Activated CD8-positive, alpha-beta T cell treated with anti-CD3 and anti-CD28 coated beads, Interleukin-2, amount 10 ng/mL, durations not matched to agents 7 days and 5 days (primary cell): ENCODE data around the gene LMAN1L. TPM values are rescaled to one million over a fixed set of nuclear protein-coding genes. Genes with fewer than 3 reads are reported as not detected.

Experiments
- ATAC-seq: fragments of 150-1000 bp; cut with Tn5 transposase; one replicate; pipeline ENCODE4 v1.10.0; 2021; ENCODE audit warnings: moderate library complexity
- CTCF ChIA-PET: fragments of 350-600 bp; sonication (Branson Sonifier 250); formaldehyde crosslinking; loops from one replicate; lab custom pipeline; 2021; ENCODE audit warnings: antibody characterized with exemption; lab: Charles Lee
- POLR2A ChIA-PET: fragments of 350-600 bp; sonication (Branson Sonifier 250); formaldehyde crosslinking; loops from one replicate; lab custom pipeline; 2021; ENCODE audit warnings: antibody characterized with exemption; lab: Charles Lee
- DNase-seq: peaks from one replicate; pipeline ENCODE4 v3.0.0-alpha.2; 2020
- H3K27ac Mint-ChIP-seq: one replicate; pipeline ENCODE4 v1.8.0; 2021; ENCODE audit warnings: mild to moderate bottlenecking, mixed read lengths
- H3K27me3 Mint-ChIP-seq: one replicate; pipeline ENCODE4 v1.8.0; 2021; ENCODE audit warnings: low read depth, mixed read lengths
- H3K36me3 Mint-ChIP-seq: one replicate; pipeline ENCODE4 v1.8.0; 2021; ENCODE audit warnings: low read depth, mixed read lengths
- H3K4me1 Mint-ChIP-seq: one replicate; pipeline ENCODE4 v1.8.0; 2021; ENCODE audit warnings: low read depth, mixed read lengths
- H3K4me3 Mint-ChIP-seq: one replicate; pipeline ENCODE4 v1.8.0; 2021; ENCODE audit warnings: mild to moderate bottlenecking, mixed read lengths
- H3K9me3 Mint-ChIP-seq: one replicate; pipeline ENCODE4 v1.8.0; 2022; ENCODE audit warnings: mixed read lengths; ENCODE audit not compliant: insufficient read depth
- total RNA-seq, 2 experiments: library from RNA; stranded (reverse); gene quantifications; one replicate each; pipeline ENCODE4 v1.2.3, GENCODE V29; 2021

LMAN1L gene
- total RNA-seq, 2 experiments from 2014 or later, result 0.47 to 1.0 TPM

- DNase-seq, result no peak
- no peak for ATAC-seq
- POLR2A ChIA-PET, result no interaction called here
- H3K27ac Mint-ChIP-seq, result no peak overlapping the region
- H3K36me3 Mint-ChIP-seq, result no peaks in the 10 kb centered on the region
- peaks cover 11% of the 10 kb centered on the region for H3K4me1 Mint-ChIP-seq
- CTCF ChIA-PET, result no interaction called here
- H3K4me3 Mint-ChIP-seq, result no peak overlapping the region
- H3K9me3 Mint-ChIP-seq, result no peaks in the 10 kb centered on the region
- no peaks in the 10 kb centered on the region for H3K27me3 Mint-ChIP-seq
These were observed 4.7 kb downstream of the LMAN1L start for GRCh38 chr15:74817370-74817737.

GRCh38 chr15:74820056-74820455 is 7.4 kb downstream of the LMAN1L start:
- Mint-ChIP-seq H3K36me3 (no peaks in the 10 kb centered on the region), H3K4me1 (peaks cover 11% of the 10 kb centered on the region), H3K9me3 (no peaks in the 10 kb centered on the region), H3K27me3 (peaks cover 2% of the 10 kb centered on the region), H3K27ac (no peak overlapping the region), H3K4me3 (no peak overlapping the region)
- DNase-seq, result no peak
- ChIA-PET CTCF (interaction anchor here (1.6 to 2.0 kb wide), 2 partner anchors 52 to 81 kb away, joined by 3 to 6 read pairs; no protein-coding TSS in a partner anchor), POLR2A (no interaction called here)
- no peak for ATAC-seq

- ATAC-seq (no peak), DNase-seq (no peak)
- no peak overlapping the region for H3K4me3 Mint-ChIP-seq
- peaks cover 11% of the 10 kb centered on the region for H3K4me1 Mint-ChIP-seq
- peaks cover 4% of the 10 kb centered on the region for H3K27me3 Mint-ChIP-seq
- H3K27ac Mint-ChIP-seq, result no peak overlapping the region
- H3K36me3 Mint-ChIP-seq, result no peaks in the 10 kb centered on the region
- no peaks in the 10 kb centered on the region for H3K9me3 Mint-ChIP-seq
- ChIA-PET POLR2A (no interaction called here), CTCF (interaction anchor here (0.9 to 2.2 kb wide), 4 partner anchors 15 to 80 kb away, joined by 3 to 6 read pairs (median 4); no protein-coding TSS in a partner anchor)
These were observed 8.6 kb downstream of the LMAN1L start for GRCh38 chr15:74821091-74821789.

GRCh38 chr15:74821790-74822158 is 9.1 kb downstream of the LMAN1L start:
- no peak for ATAC-seq
- Mint-ChIP-seq H3K27me3 (peaks cover 7% of the 10 kb centered on the region), H3K4me3 (no peak overlapping the region), H3K27ac (no peak overlapping the region), H3K4me1 (peaks cover 11% of the 10 kb centered on the region), H3K9me3 (no peaks in the 10 kb centered on the region), H3K36me3 (no peaks in the 10 kb centered on the region)
- ChIA-PET CTCF (interaction anchor here (0.9 to 2.2 kb wide), 4 partner anchors 15 to 80 kb away, joined by 3 to 6 read pairs (median 4); no protein-coding TSS in a partner anchor), POLR2A (no interaction called here)
- DNase-seq, result no peak

GRCh38 chr15:74822233-74822632 is 9.6 kb downstream of the LMAN1L start:
- DNase-seq, result no peak
- no peaks in the 10 kb centered on the region for H3K36me3 Mint-ChIP-seq
- ChIA-PET CTCF (interaction anchor here (1.7 to 2.2 kb wide), 2 partner anchors 29 to 79 kb away, joined by 4 to 6 read pairs; no protein-coding TSS in a partner anchor), POLR2A (no interaction called here)
- H3K27ac Mint-ChIP-seq, result no peak overlapping the region
- H3K9me3 Mint-ChIP-seq, result no peaks in the 10 kb centered on the region
- H3K4me1 Mint-ChIP-seq, result peaks cover 11% of the 10 kb centered on the region
- ATAC-seq, result no peak
- H3K27me3 Mint-ChIP-seq, result peaks cover 11% of the 10 kb centered on the region
- no peak overlapping the region for H3K4me3 Mint-ChIP-seq

- Mint-ChIP-seq H3K9me3 (no peaks in the 10 kb centered on the region), H3K4me3 (no peak overlapping the region), H3K4me1 (peaks cover 6% of the 10 kb centered on the region), H3K36me3 (no peaks in the 10 kb centered on the region), H3K27ac (no peak overlapping the region), H3K27me3 (peaks cover 14% of the 10 kb centered on the region)
- POLR2A ChIA-PET, result interaction anchor here (0.6 kb wide), 1 partner anchor 256 kb away, joined by 3 read pairs; no protein-coding TSS in a partner anchor
- ATAC-seq (no peak), DNase-seq (no peak)
- CTCF ChIA-PET, result interaction anchor here (0.8 to 1.8 kb wide), 2 partner anchors 52 to 202 kb away, joined by 3 to 5 read pairs; no protein-coding TSS in a partner anchor
These were observed 10.7 kb downstream of the LMAN1L start for GRCh38 chr15:74823324-74823723.

- H3K27me3 Mint-ChIP-seq, result peaks cover 19% of the 10 kb centered on the region
- ATAC-seq (no peak), DNase-seq (no peak)
- H3K27ac Mint-ChIP-seq, result no peak overlapping the region
- CTCF ChIA-PET, result interaction anchor here (0.6 to 2.8 kb wide), 4 partner anchors 37 to 76 kb away, joined by 3 to 10 read pairs (median 4); no protein-coding TSS in a partner anchor
- H3K9me3 Mint-ChIP-seq, result no peaks in the 10 kb centered on the region
- H3K4me3 Mint-ChIP-seq, result no peak overlapping the region
- POLR2A ChIA-PET, result no interaction called here
- H3K4me1 Mint-ChIP-seq, result no peaks in the 10 kb centered on the region
- H3K36me3 Mint-ChIP-seq, result no peaks in the 10 kb centered on the region
These were observed 12.3 kb downstream of the LMAN1L start for GRCh38 chr15:74824976-74825375.

- Mint-ChIP-seq H3K36me3 (no peaks in the 10 kb centered on the region), H3K4me3 (no peak overlapping the region), H3K9me3 (no peaks in the 10 kb centered on the region), H3K27me3 (peaks cover 23% of the 10 kb centered on the region), H3K4me1 (no peaks in the 10 kb centered on the region), H3K27ac (no peak overlapping the region)
- ChIA-PET CTCF (interaction anchor here (0.7 to 2.8 kb wide), 4 partner anchors 32 to 75 kb away, joined by 3 to 10 read pairs (median 4); no protein-coding TSS in a partner anchor), POLR2A (interaction anchor here (1.1 to 1.2 kb wide), 2 partner anchors 18 to 19 kb away, joined by 3 read pairs; no protein-coding TSS in a partner anchor)
- ATAC-seq (no peak), DNase-seq (no peak)
These were observed 13.2 kb downstream of the LMAN1L start for GRCh38 chr15:74825866-74826265.

GRCh38 chr15:74826364-74826819 is 13.8 kb downstream of the LMAN1L start, which contains the start of gene CPLX3:
CPLX3 (plus strand) TSS chr15:74826627; CDS start chr15:74826704, 77 bp downstream.
- Mint-ChIP-seq H3K4me3 (no peak within 1 kb of the TSS), H3K4me1 (no peaks in the 10 kb centered on the region), H3K27ac (no peak within 1 kb of the TSS), H3K36me3 (no peaks in the 10 kb centered on the region), H3K27me3 (peaks cover 23% of the 10 kb centered on the region), H3K9me3 (no peaks in the 10 kb centered on the region)
- ATAC-seq (peak; percentile 66), DNase-seq (peak; percentile 67)
- CTCF ChIA-PET, result interaction anchor here (0.7 to 2.8 kb wide), 4 partner anchors 33 to 75 kb away, joined by 3 to 10 read pairs (median 5); no protein-coding TSS in a partner anchor
- POLR2A ChIA-PET, result interaction anchor here (1.1 to 1.3 kb wide), 3 partner anchors 18 to 71 kb away, joined by 3 read pairs; no protein-coding TSS in a partner anchor

- POLR2A ChIA-PET, result interaction anchor here (1.1 to 1.3 kb wide), 3 partner anchors 17 to 71 kb away, joined by 3 read pairs; no protein-coding TSS in a partner anchor
- CTCF ChIA-PET, result interaction anchor here (0.7 to 3.3 kb wide), 8 partner anchors 10 to 75 kb away, joined by 3 to 18 read pairs (median 4); no protein-coding TSS in a partner anchor
- no peak for DNase-seq
- H3K36me3 Mint-ChIP-seq, result no peaks in the 10 kb centered on the region
- H3K27me3 Mint-ChIP-seq, result peaks cover 23% of the 10 kb centered on the region
- H3K27ac Mint-ChIP-seq, result no peak overlapping the region
- H3K4me1 Mint-ChIP-seq, result no peaks in the 10 kb centered on the region
- ATAC-seq, result no peak
- H3K4me3 Mint-ChIP-seq, result no peak overlapping the region
- no peaks in the 10 kb centered on the region for H3K9me3 Mint-ChIP-seq
These were observed 14.3 kb downstream of the LMAN1L start for GRCh38 chr15:74826921-74827320.

- H3K4me3 Mint-ChIP-seq, result no peak overlapping the region
- no peak for DNase-seq
- ChIA-PET POLR2A (interaction anchor here (1.3 kb wide), 1 partner anchor 70 kb away, joined by 3 read pairs; no protein-coding TSS in a partner anchor), CTCF (interaction anchor here (0.7 to 3.3 kb wide), 5 partner anchors 9 to 74 kb away, joined by 4 to 18 read pairs (median 4); no protein-coding TSS in a partner anchor)
- H3K27me3 Mint-ChIP-seq, result peaks cover 23% of the 10 kb centered on the region
- no peaks in the 10 kb centered on the region for H3K36me3 Mint-ChIP-seq
- no peak overlapping the region for H3K27ac Mint-ChIP-seq
- no peaks in the 10 kb centered on the region for H3K4me1 Mint-ChIP-seq
- H3K9me3 Mint-ChIP-seq, result no peaks in the 10 kb centered on the region
- no peak for ATAC-seq
These were observed 15.0 kb downstream of the LMAN1L start for GRCh38 chr15:74827614-74828013.
